ENCODE results near the gene AREL1. TPM values are rescaled to one million over a fixed set of nuclear protein-coding genes. Genes with fewer than 3 reads are reported as not detected.

Gene AREL1
- total and polyA plus RNA-seq, 4 donors: 35.6 to 54.7 (median 46.2) TPM

DNA sequence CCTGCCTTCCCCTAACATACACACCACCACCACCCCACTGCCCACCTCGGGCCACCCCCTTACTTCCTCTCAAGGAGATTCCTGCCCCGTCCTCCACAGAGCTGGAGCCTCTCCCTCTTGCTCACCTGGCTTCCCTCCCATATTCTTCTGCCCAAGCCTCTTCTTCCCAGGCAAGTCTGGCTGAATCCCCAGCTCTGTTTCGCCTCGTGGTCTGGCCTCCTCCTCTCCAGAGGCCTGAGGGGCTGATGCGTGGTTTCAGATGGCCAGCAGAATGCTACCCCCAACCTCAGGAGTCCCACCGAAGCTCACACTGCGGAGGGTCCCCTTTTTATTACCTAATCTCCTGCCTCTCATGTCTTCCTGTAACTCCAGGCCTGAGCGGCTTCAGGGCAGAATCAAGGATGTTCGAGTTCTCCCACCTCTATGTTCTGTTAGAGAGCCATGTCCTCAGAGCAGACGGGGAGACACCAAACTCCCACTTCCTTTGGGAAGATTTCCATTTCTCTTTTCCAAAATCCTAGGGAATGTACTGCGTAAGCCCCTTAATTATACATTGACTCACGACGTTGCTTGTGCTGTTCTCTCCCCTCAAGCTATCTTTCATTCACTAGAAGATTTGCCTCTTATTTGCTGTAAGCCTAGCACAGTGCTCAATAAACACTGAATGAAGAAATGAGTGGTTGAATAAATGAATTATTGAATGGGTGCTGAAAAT lies 67.0 kb downstream of the AREL1 start:
- Histone ChIP-seq H3K4me3 (ENCODE audit: low read depth, low read length) (no peak overlapping the region), H3K4me1 (ENCODE audit: control insufficient read depth, insufficient read depth, low read length) (peaks cover 22% of the 10 kb centered on the region), H3K27ac (ENCODE audit: low read depth, low read length) (no peak overlapping the region), H3K27me3 (ENCODE audit: control insufficient read depth, insufficient read depth, low read length) (no peaks in the 10 kb centered on the region), H3K9me3 (ENCODE audit: control insufficient read depth, insufficient read depth, low read length) (no peaks in the 10 kb centered on the region), H3K36me3 (ENCODE audit: control insufficient read depth, insufficient read depth, low read length) (no peaks in the 10 kb centered on the region)
- 86% methylated on average over 9 of the region's 13 CpGs for WGBS (ENCODE audit: insufficient coverage)
- DNase-seq (ENCODE audit: low read depth in 4 of 6, low spot score in 6 of 6): no peak

- Histone ChIP-seq H3K27me3 (ENCODE audit: control insufficient read depth, insufficient read depth, low read length) (no peaks in the 10 kb centered on the region), H3K4me3 (ENCODE audit: low read depth, low read length) (no peak overlapping the region), H3K9me3 (ENCODE audit: control insufficient read depth, insufficient read depth, low read length) (no peaks in the 10 kb centered on the region), H3K36me3 (ENCODE audit: control insufficient read depth, insufficient read depth, low read length) (no peaks in the 10 kb centered on the region), H3K27ac (ENCODE audit: low read depth, low read length) (no peak overlapping the region), H3K4me1 (ENCODE audit: control insufficient read depth, insufficient read depth, low read length) (peaks cover 22% of the 10 kb centered on the region)
- 90% methylated on average over 5 of the region's 5 CpGs for WGBS (ENCODE audit: insufficient coverage)
- no peak for DNase-seq (ENCODE audit: low read depth in 4 of 6, low spot score in 6 of 6)
Measured at GRCh38 chr14:74645244-74645643, 67.6 kb downstream of the AREL1 start.

DNA sequence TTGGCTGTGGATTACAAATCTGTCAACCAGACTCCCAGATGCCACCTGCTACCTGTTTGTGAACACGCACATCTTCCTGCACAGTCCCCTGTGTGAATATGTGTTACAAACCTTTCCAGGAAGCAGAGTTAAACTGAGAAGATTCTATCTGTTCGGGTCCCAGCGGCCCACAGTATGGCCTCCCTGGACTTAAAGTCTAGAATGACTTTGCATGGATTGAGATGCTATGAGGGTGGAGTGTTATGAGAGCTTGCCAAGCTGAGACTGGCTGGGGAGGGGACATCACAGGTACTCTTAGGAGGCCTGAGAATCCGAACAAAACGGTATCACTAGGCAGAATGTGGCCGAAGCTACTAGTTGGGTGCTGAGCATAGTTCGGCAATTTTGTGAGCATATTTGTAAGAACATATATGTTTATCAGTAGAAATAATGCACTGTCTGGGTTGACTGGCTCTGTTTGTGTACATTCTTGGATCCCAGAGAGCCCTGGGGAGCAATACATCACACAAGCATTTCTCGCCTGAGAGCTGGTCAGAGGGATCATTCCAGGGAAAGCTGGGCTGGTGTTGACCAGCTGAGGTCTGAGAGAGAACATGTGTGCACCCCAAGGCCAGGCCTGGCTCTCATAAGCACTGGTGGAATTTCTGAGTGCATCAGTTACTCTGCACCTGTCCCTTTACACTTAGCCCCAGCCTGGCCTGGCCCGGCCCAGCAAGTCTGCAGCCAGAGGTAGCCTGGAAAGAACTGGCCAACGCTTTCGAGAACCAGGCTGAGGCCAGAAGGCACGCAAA lies 71.1 kb downstream of the AREL1 start:
- 88% methylated on average over 9 of the region's 12 CpGs for WGBS (ENCODE audit: insufficient coverage)

DNA sequence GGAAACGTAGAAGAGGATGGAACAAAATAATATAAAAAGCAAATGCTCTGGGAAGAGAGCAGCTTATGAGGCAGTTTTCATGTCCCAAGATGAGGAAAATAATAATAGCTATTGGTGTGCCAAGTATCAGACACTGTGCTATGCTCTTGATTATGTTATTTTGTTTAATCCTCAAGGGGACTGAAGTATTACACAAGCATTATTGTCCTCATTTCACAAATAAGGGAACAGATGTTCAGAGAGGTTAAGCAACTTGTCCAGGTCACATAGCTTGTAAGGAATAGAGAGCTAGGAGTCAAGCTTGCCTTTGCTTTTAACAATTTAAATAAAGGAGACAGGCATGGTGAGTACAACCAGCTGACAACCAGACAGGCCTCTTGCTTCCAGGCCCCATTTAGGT lies 73.9 kb downstream of the AREL1 start:
- Histone ChIP-seq H3K4me1 (ENCODE audit: control insufficient read depth, insufficient read depth, low read length) (peaks cover 13% of the 10 kb centered on the region), H3K4me3 (ENCODE audit: low read depth, low read length) (no peak overlapping the region), H3K9me3 (ENCODE audit: control insufficient read depth, insufficient read depth, low read length) (no peaks in the 10 kb centered on the region), H3K27me3 (ENCODE audit: control insufficient read depth, insufficient read depth, low read length) (no peaks in the 10 kb centered on the region), H3K27ac (ENCODE audit: low read depth, low read length) (no peak overlapping the region), H3K36me3 (ENCODE audit: control insufficient read depth, insufficient read depth, low read length) (no peaks in the 10 kb centered on the region)
- 100% methylated on average over 1 of the region's 1 CpG for WGBS (ENCODE audit: insufficient coverage)
- no peak for DNase-seq (ENCODE audit: low read depth in 4 of 6, low spot score in 6 of 6)

More for the DNA sequence above, 71.1 kb downstream of the AREL1 start:
- Histone ChIP-seq H3K4me1 (ENCODE audit: control insufficient read depth, insufficient read depth, low read length) (peaks cover 10% of the 10 kb centered on the region), H3K27me3 (ENCODE audit: control insufficient read depth, insufficient read depth, low read length) (no peaks in the 10 kb centered on the region), H3K4me3 (ENCODE audit: low read depth, low read length) (no peak overlapping the region), H3K36me3 (ENCODE audit: control insufficient read depth, insufficient read depth, low read length) (no peaks in the 10 kb centered on the region), H3K27ac (ENCODE audit: low read depth, low read length) (no peak overlapping the region), H3K9me3 (ENCODE audit: control insufficient read depth, insufficient read depth, low read length) (no peaks in the 10 kb centered on the region)
- no peak for DNase-seq (ENCODE audit: low read depth in 4 of 6, low spot score in 6 of 6)

DNA sequence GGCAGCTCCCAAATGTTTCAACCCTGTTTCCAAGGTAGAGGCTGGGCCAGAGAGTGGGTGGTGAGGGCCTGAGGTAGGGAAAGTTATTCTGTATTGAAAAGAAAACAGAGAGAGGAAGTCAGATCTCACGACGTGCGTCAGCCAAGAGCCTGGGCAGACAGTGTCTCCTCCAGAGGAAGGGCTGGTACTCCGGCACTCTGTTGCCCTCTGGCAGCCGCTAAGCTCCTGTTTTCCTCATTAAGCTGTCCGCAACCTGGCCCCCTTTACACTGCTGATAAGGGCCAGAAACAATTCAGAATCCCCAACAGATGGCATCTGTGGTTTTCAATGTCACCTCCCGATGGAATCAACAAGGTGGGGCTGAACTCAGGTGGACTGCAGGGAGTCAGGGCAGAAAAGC lies 74.8 kb downstream of the AREL1 start:
- 54% methylated on average over 7 of the region's 7 CpGs for WGBS (ENCODE audit: insufficient coverage)
- Histone ChIP-seq H3K27me3 (ENCODE audit: control insufficient read depth, insufficient read depth, low read length) (no peaks in the 10 kb centered on the region), H3K36me3 (ENCODE audit: control insufficient read depth, insufficient read depth, low read length) (no peaks in the 10 kb centered on the region), H3K4me1 (ENCODE audit: control insufficient read depth, insufficient read depth, low read length) (peaks cover 13% of the 10 kb centered on the region), H3K4me3 (ENCODE audit: low read depth, low read length) (no peak overlapping the region), H3K27ac (ENCODE audit: low read depth, low read length) (no peak overlapping the region), H3K9me3 (ENCODE audit: control insufficient read depth, insufficient read depth, low read length) (no peaks in the 10 kb centered on the region)
- DNase-seq (ENCODE audit: low read depth in 4 of 6, low spot score in 6 of 6): no peak

DNA sequence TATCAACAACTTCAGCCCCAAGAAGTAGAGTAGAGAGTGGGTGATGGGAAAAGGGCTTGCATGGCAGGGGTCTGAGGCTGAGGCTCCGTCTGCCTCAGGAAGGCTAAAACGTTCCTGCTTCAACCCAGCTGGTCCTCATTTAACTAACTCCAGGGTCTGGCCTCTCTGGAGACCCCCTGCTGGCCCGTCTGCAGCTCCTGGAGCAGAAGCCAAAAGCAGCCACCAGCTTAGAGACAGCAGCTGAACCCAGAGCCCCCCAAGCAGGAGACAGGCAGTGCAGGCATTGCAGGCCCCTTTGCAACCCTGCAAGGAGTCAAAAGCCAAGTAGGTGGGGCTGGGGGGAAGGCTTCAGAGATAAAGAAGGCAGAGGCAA lies 75.7 kb downstream of the AREL1 start:
- H3K36me3 ChIP-seq (ENCODE audit: control insufficient read depth, insufficient read depth, low read length): no peaks in the 10 kb centered on the region
- H3K4me3 ChIP-seq (ENCODE audit: low read depth, low read length): no peak overlapping the region
- H3K4me1 ChIP-seq (ENCODE audit: control insufficient read depth, insufficient read depth, low read length): peaks cover 13% of the 10 kb centered on the region
- 14% methylated on average over 3 of the region's 3 CpGs for WGBS (ENCODE audit: insufficient coverage)
- no peak for DNase-seq (ENCODE audit: low read depth in 4 of 6, low spot score in 6 of 6)
- no peaks in the 10 kb centered on the region for H3K27me3 ChIP-seq (ENCODE audit: control insufficient read depth, insufficient read depth, low read length)
- H3K9me3 ChIP-seq (ENCODE audit: control insufficient read depth, insufficient read depth, low read length): no peaks in the 10 kb centered on the region
- no peak overlapping the region for H3K27ac ChIP-seq (ENCODE audit: low read depth, low read length)

- Histone ChIP-seq H3K4me1 (ENCODE audit: control insufficient read depth, insufficient read depth, low read length) (peaks cover 13% of the 10 kb centered on the region), H3K27ac (ENCODE audit: low read depth, low read length) (no peak overlapping the region), H3K36me3 (ENCODE audit: control insufficient read depth, insufficient read depth, low read length) (no peaks in the 10 kb centered on the region)
Measured at GRCh38 chr14:74636424-74637177, 76.3 kb downstream of the AREL1 start.

DNA sequence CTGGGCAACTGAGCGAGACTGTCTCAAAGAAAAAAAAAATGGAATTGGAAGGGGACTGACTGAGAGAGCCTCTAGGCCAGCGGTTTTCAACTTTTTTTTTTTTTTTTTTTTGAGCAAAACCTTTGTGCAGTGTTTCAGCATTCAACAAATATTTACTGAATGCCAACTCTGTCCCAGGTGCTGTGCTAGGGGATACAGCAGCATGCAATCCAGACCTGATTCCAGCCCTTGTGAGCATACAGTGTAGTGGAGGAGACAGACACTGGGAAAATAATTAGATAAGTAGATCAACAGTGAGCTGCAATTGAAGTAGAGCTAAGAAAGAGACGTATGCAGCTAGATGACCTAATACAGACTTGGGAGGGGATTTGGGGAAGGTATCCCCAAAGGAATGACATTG lies 77.0 kb downstream of the AREL1 start:
- WGBS (ENCODE audit: insufficient coverage): 93% methylated on average over 2 of the region's 3 CpGs

More at GRCh38 chr14:74636424-74637177, 76.3 kb downstream of the AREL1 start:
- no peak overlapping the region for H3K4me3 ChIP-seq (ENCODE audit: low read depth, low read length)
- H3K27me3 ChIP-seq (ENCODE audit: control insufficient read depth, insufficient read depth, low read length): no peaks in the 10 kb centered on the region
- no peaks in the 10 kb centered on the region for H3K9me3 ChIP-seq (ENCODE audit: control insufficient read depth, insufficient read depth, low read length)
- no peak for DNase-seq (ENCODE audit: low read depth in 4 of 6, low spot score in 6 of 6)
- 79% methylated on average over 9 of the region's 10 CpGs for WGBS (ENCODE audit: insufficient coverage)

DNA sequence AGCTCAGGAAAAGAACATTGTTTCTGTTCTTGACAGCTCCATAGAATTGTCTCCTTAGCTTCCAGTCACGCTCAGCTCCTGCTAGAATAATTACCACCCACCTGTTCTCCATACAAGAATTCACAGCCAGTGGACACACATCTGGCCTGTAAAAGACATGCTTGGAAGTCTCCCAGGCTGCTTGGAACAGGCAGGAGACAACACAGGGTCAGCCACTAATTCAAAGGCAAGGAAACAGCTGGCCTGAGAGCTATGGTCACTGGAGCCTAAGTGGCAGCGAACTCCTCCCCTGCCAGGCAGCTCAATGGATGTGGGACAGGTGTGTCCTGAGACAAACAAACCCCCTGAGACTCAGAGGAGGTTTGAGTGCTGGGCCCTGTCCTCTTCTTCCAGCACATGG lies 77.9 kb downstream of the AREL1 start:
- H3K27ac ChIP-seq (ENCODE audit: low read depth, low read length): no peak overlapping the region
- 43% methylated on average over 2 of the region's 2 CpGs for WGBS (ENCODE audit: insufficient coverage)
- no peak overlapping the region for H3K4me3 ChIP-seq (ENCODE audit: low read depth, low read length)
- no peaks in the 10 kb centered on the region for H3K36me3 ChIP-seq (ENCODE audit: control insufficient read depth, insufficient read depth, low read length)
- no peaks in the 10 kb centered on the region for H3K9me3 ChIP-seq (ENCODE audit: control insufficient read depth, insufficient read depth, low read length)
- H3K4me1 ChIP-seq (ENCODE audit: control insufficient read depth, insufficient read depth, low read length): peaks cover 13% of the 10 kb centered on the region
- DNase-seq (ENCODE audit: low read depth in 4 of 6, low spot score in 6 of 6): no peak
- H3K27me3 ChIP-seq (ENCODE audit: control insufficient read depth, insufficient read depth, low read length): no peaks in the 10 kb centered on the region

More for the DNA sequence above, 77.0 kb downstream of the AREL1 start:
- Histone ChIP-seq H3K36me3 (ENCODE audit: control insufficient read depth, insufficient read depth, low read length) (no peaks in the 10 kb centered on the region), H3K4me1 (ENCODE audit: control insufficient read depth, insufficient read depth, low read length) (peaks cover 13% of the 10 kb centered on the region), H3K27ac (ENCODE audit: low read depth, low read length) (no peak overlapping the region), H3K9me3 (ENCODE audit: control insufficient read depth, insufficient read depth, low read length) (no peaks in the 10 kb centered on the region), H3K4me3 (ENCODE audit: low read depth, low read length) (no peak overlapping the region), H3K27me3 (ENCODE audit: control insufficient read depth, insufficient read depth, low read length) (no peaks in the 10 kb centered on the region)
- DNase-seq (ENCODE audit: low read depth in 4 of 6, low spot score in 6 of 6): no peak

Data from spinal cord (tissue), 10 donors.